Sigmoid colon (tissue), 7 donors: Measurements from ENCODE around the gene C1GALT1. TPM values are rescaled to one million over a fixed set of nuclear protein-coding genes. Genes with fewer than 3 reads are reported as not detected.

ENCODE experiments used
- DNase-seq: peaks from one replicate; pipeline ENCODE4 v3.0.0-alpha.2; 2019
- H3K27ac ChIP-seq, 4 donors: fragments of 200-600 bp; sonication (generic); one replicate each; pipeline ENCODE4 v1.5.1; 2016 to 2019; ENCODE audit warnings: mild to moderate bottlenecking in 1 of 4
- H3K27me3 ChIP-seq, 3 donors: fragments of 200-600 bp; sonication (generic); one replicate each; pipeline ENCODE4 v1.5.1; 2019; ENCODE audit warnings: mild to moderate bottlenecking in 1 of 3
- H3K36me3 ChIP-seq, 4 donors: fragments of 200-600 bp; sonication (generic); one replicate each; pipeline ENCODE4 v1.5.1; 2016 to 2019
- H3K4me1 ChIP-seq, 4 donors: fragments of 200-600 bp; sonication (generic); one replicate each; pipeline ENCODE4 v1.5.1; 2017 to 2019
- H3K4me3 ChIP-seq, 4 donors: fragments of 200-600 bp; sonication (generic); one replicate each; pipeline ENCODE4 v1.5.1; 2017 to 2019; ENCODE audit warnings: mild to moderate bottlenecking in 2 of 4, moderate library complexity in 1 of 4
- H3K9me3 ChIP-seq, 4 donors: fragments of 200-600 bp in 3 of 4; sonication (generic) in 3 of 4; one replicate each; pipeline versions ENCODE4 v1.5.1 to v1.6.1; 2013 to 2019
- CTCF ChIP-seq, 4 experiments: fragments of 450-650 bp in 3 of 4; fragments of 200-600 bp in 1 of 4; IDR thresholded peaks; one replicate each; pipeline ENCODE4 v1.5.1; 2016 to 2019; ENCODE audit warnings: antibody characterized with exemption in 4 of 4, mild to moderate bottlenecking in 3 of 4, moderate library complexity in 2 of 4
- EP300 ChIP-seq, 4 donors: sonication (generic); formaldehyde crosslinking; IDR thresholded peaks; one replicate each; pipeline ENCODE4 v1.6.1; 2017; ENCODE audit warnings: antibody characterized with exemption in 4 of 4
- POLR2A ChIP-seq, 2 donors: fragments of 450-650 bp; IDR thresholded peaks; one replicate each; pipeline ENCODE4 v1.6.1; 2016; ENCODE audit warnings: antibody characterized with exemption in 2 of 2, mild to moderate bottlenecking in 2 of 2, moderate library complexity in 2 of 2
- POLR2AphosphoS5 ChIP-seq, 4 donors: sonication (generic); formaldehyde crosslinking; IDR thresholded peaks; one replicate each; pipeline ENCODE4 v1.6.1; 2017; ENCODE audit warnings: antibody characterized with exemption in 4 of 4
- WGBS, 2 donors: extraction: QIAGEN DNeasy Blood & Tissue Kit; methylation state at CpG; one replicate each; pipeline ENCODE4 v1.1.7; 2013; 5-methylcytosine and 5-hydroxymethylcytosine counted together
- intact Hi-C: fragments of 100-400 bp; cut with DNase I; formaldehyde crosslinking; loops from one replicate; pipeline ENCODE4 v1.15.1; 2023
- polyA plus RNA-seq, 3 donors: library from polyadenylated mRNA; stranded (reverse); fragments of 200-250 nt; gene quantifications; one replicate each; pipeline ENCODE4 v1.2.3, GENCODE V29; 2013
- total RNA-seq, 4 donors: library from RNA; depleted of rRNA; stranded (reverse); fragments of >200 nt; gene quantifications; one replicate each; pipeline ENCODE4 v1.1.0, GENCODE V29; 2016
- donor health status: healthy with polysubstance abuse.
- donor health status: Bipolar disorder and iron deficiency.
- donor health status: healthy.

C1GALT1 gene
- total and polyA plus RNA-seq, 7 donors = 4.8 to 19.8 (median 11.6) TPM

GRCh38 chr7:7263297-7264230, 81.2 kb downstream of the C1GALT1 start:
- H3K36me3 ChIP-seq = no peaks in the 10 kb centered on the region
- H3K4me1 ChIP-seq = no peaks in the 10 kb centered on the region
- peaks cover 0 to 3% (median 0%) of the 10 kb centered on the region in 4 donors for H3K9me3 ChIP-seq
- H3K27me3 ChIP-seq = no peaks in the 10 kb centered on the region
- 94 to 96% methylated on average over 5 of the region's 5 CpGs for whole genome bisulfite sequencing, 2 donors
- no peak for DNase-seq
- no peak overlapping the region for H3K27ac ChIP-seq
- no peak for TF ChIP-seq CTCF (IDR thresholded peaks at IDR 0.05)
- no peak for TF ChIP-seq POLR2AphosphoS5 (IDR thresholded peaks at IDR 0.05)
- no peak for TF ChIP-seq POLR2A (IDR thresholded peaks at IDR 0.05)
- no peak for TF ChIP-seq EP300 (IDR thresholded peaks at IDR 0.05)
- no peak overlapping the region for H3K4me3 ChIP-seq
- intact Hi-C loops = no loop called here

GRCh38 chr7:7264306-7265040, 82.1 kb downstream of the C1GALT1 start:
- intact Hi-C loops = no loop called here
- no peak for DNase-seq

GRCh38 chr7:7265081-7266075, 83.0 kb downstream of the C1GALT1 start:
- no peak overlapping the region for H3K4me3 ChIP-seq
- 90 to 92% methylated on average over 8 of the region's 8 CpGs for WGBS, 2 donors
- peaks cover 0 to 3% (median 0%) of the 10 kb centered on the region in 4 donors for H3K9me3 ChIP-seq
- intact Hi-C loops = no loop called here
- no peaks in the 10 kb centered on the region for H3K27me3 ChIP-seq
- TF ChIP-seq POLR2A (IDR thresholded peaks at IDR 0.05) (no peak), CTCF (IDR thresholded peaks at IDR 0.05) (no peak), POLR2AphosphoS5 (IDR thresholded peaks at IDR 0.05) (no peak), EP300 (IDR thresholded peaks at IDR 0.05) (no peak)
- no peaks in the 10 kb centered on the region for H3K36me3 ChIP-seq
- no peaks in the 10 kb centered on the region for H3K4me1 ChIP-seq
- no peak overlapping the region for H3K27ac ChIP-seq
- DNase-seq = no peak

More at GRCh38 chr7:7264306-7265040, 82.1 kb downstream of the C1GALT1 start:
- H3K9me3 ChIP-seq = peaks cover 0 to 3% (median 0%) of the 10 kb centered on the region in 4 donors
- TF ChIP-seq EP300 (IDR thresholded peaks at IDR 0.05) (no peak), POLR2A (IDR thresholded peaks at IDR 0.05) (no peak), CTCF (IDR thresholded peaks at IDR 0.05) (no peak), POLR2AphosphoS5 (IDR thresholded peaks at IDR 0.05) (no peak)
- WGBS, 2 donors = 91 to 94% methylated on average over 9 of the region's 9 CpGs
- no peak overlapping the region for H3K4me3 ChIP-seq
- no peak overlapping the region for H3K27ac ChIP-seq
- H3K36me3 ChIP-seq = no peaks in the 10 kb centered on the region
- H3K27me3 ChIP-seq = no peaks in the 10 kb centered on the region
- no peaks in the 10 kb centered on the region for H3K4me1 ChIP-seq

- 57 to 75% methylated on average over 6 of the region's 6 CpGs for WGBS, 2 donors
Observed at GRCh38 chr7:7266257-7266881, 84.0 kb downstream of the C1GALT1 start.

More at GRCh38 chr7:7266257-7266881, 84.0 kb downstream of the C1GALT1 start:
- no peak for DNase-seq
- Histone ChIP-seq H3K27ac (no peak overlapping the region), H3K36me3 (no peaks in the 10 kb centered on the region), H3K27me3 (no peaks in the 10 kb centered on the region), H3K9me3 (no peaks in the 10 kb centered on the region), H3K4me3 (no peak overlapping the region), H3K4me1 (no peaks in the 10 kb centered on the region)
- intact Hi-C loops = no loop called here
- TF ChIP-seq POLR2AphosphoS5 (IDR thresholded peaks at IDR 0.05) = no peak
- TF ChIP-seq CTCF (IDR thresholded peaks at IDR 0.05) = no peak
- TF ChIP-seq POLR2A (IDR thresholded peaks at IDR 0.05) = no peak
- TF ChIP-seq EP300 (IDR thresholded peaks at IDR 0.05) = no peak
